ENCODE data around the gene BRD3. TPM values are rescaled to one million over a fixed set of nuclear protein-coding genes. Genes with fewer than 3 reads are reported as not detected.
A peak's percentile ranks its signal among the peaks of the same experiment; 100 is the strongest.

Gene BRD3
- total RNA-seq, 4 donors from 2014 or later: 61.6 to 70.8 (median 65.3) TPM

GRCh38 chr9:134049772-134050588 lies 17.8 kb downstream of the BRD3 start:
- Histone ChIP-seq H3K4me3 (no peak overlapping the region), H3K27ac (peak overlapping the region; percentile 1 to 74 (median 48)), H3K36me3 (peaks cover 0 to 90% (median 42%) of the 10 kb centered on the region in 3 donors), H3K27me3 (no peaks in the 10 kb centered on the region), H3K4me1 (peaks cover 0 to 31% (median 5%) of the 10 kb centered on the region in 4 donors), H3K9me3 (no peaks in the 10 kb centered on the region)
- DNase-seq (ENCODE audit: low spot score in 2 of 2): no peak
- TF ChIP-seq CTCF (IDR thresholded peaks at IDR 0.05) (no peak), POLR2A (IDR thresholded peaks at IDR 0.05) (no peak), EP300 (IDR thresholded peaks at IDR 0.05) (no peak)
- 86 to 87% methylated on average over 28 of the region's 28 CpGs for WGBS, 2 donors

- H3K27ac ChIP-seq: peak overlapping the region in 3 of 4 donors; percentile 40 to 74 (median 56)
- peaks cover 0 to 98% (median 48%) of the 10 kb centered on the region in 3 donors for H3K36me3 ChIP-seq
- no peak overlapping the region for H3K4me3 ChIP-seq
- 77 to 79% methylated on average over 5 to 6 of the region's 20 CpGs for WGBS, 2 donors
- TF ChIP-seq EP300 (IDR thresholded peaks at IDR 0.05) (peak in 1 of 2 donors; percentile 70), POLR2A (IDR thresholded peaks at IDR 0.05) (no peak)
- no peaks in the 10 kb centered on the region for H3K27me3 ChIP-seq
- DNase-seq (ENCODE audit: low spot score in 2 of 2): no peak
- no peaks in the 10 kb centered on the region for H3K9me3 ChIP-seq
- H3K4me1 ChIP-seq: peaks cover 0 to 24% (median under 1%) of the 10 kb centered on the region in 4 donors
These were observed 18.6 kb downstream of the BRD3 start for GRCh38 chr9:134049236-134049635.

- 55 to 90% methylated on average over 6 to 11 of the region's 12 CpGs for WGBS, 2 donors
- Histone ChIP-seq H3K36me3 (peaks cover 0 to 100% (median 50%) of the 10 kb centered on the region in 3 donors), H3K27ac (peak overlapping the region in 1 of 4 donors; percentile 74), H3K9me3 (no peaks in the 10 kb centered on the region), H3K4me3 (no peak overlapping the region), H3K4me1 (peaks cover 0 to 19% (median 0%) of the 10 kb centered on the region in 4 donors), H3K27me3 (no peaks in the 10 kb centered on the region)
- no peak for DNase-seq (ENCODE audit: low spot score in 2 of 2)
- TF ChIP-seq CTCF (IDR thresholded peaks at IDR 0.05): no peak
- TF ChIP-seq POLR2A (IDR thresholded peaks at IDR 0.05): no peak
- no peak for TF ChIP-seq EP300 (IDR thresholded peaks at IDR 0.05)
These were observed 19.3 kb downstream of the BRD3 start for GRCh38 chr9:134048582-134048968.

GRCh38 chr9:134047868-134048581 lies 19.8 kb downstream of the BRD3 start:
- WGBS, 2 donors: 88 to 94% methylated on average over 42 to 49 of the region's 53 CpGs
- Histone ChIP-seq H3K27ac (peak overlapping the region in 1 of 4 donors; percentile 74), H3K36me3 (peaks cover 0 to 100% (median 48%) of the 10 kb centered on the region in 3 donors), H3K4me3 (no peak overlapping the region), H3K9me3 (no peaks in the 10 kb centered on the region), H3K27me3 (no peaks in the 10 kb centered on the region), H3K4me1 (peaks cover 0 to 18% (median 0%) of the 10 kb centered on the region in 4 donors)
- no peak for DNase-seq (ENCODE audit: low spot score in 2 of 2)
- no peak for TF ChIP-seq POLR2A (IDR thresholded peaks at IDR 0.05)

GRCh38 chr9:134046894-134047681 lies 20.7 kb downstream of the BRD3 start:
- H3K4me3 ChIP-seq: no peak overlapping the region
- 83 to 87% methylated on average over 13 to 20 of the region's 21 CpGs for WGBS, 2 donors
- no peaks in the 10 kb centered on the region for H3K9me3 ChIP-seq
- peak overlapping the region in 1 of 4 donors; percentile 74 for H3K27ac ChIP-seq
- peaks cover 0 to 97% (median 44%) of the 10 kb centered on the region in 3 donors for H3K36me3 ChIP-seq
- no peaks in the 10 kb centered on the region for H3K27me3 ChIP-seq
- peaks cover 0 to 24% (median 0%) of the 10 kb centered on the region in 4 donors for H3K4me1 ChIP-seq
- no peak for DNase-seq (ENCODE audit: low spot score in 2 of 2)
- no peak for TF ChIP-seq POLR2A (IDR thresholded peaks at IDR 0.05)
- no peak for TF ChIP-seq EP300 (IDR thresholded peaks at IDR 0.05)
- TF ChIP-seq CTCF (IDR thresholded peaks at IDR 0.05): no peak

All from tibial nerve (tissue), 4 donors.